ENCODE results near the gene TAF6. TPM values are rescaled to one million over a fixed set of nuclear protein-coding genes. Genes with fewer than 3 reads are reported as not detected.

TAF6 gene
- 39.9 and 40.7 TPM in 2 replicates for total RNA-seq

DNA sequence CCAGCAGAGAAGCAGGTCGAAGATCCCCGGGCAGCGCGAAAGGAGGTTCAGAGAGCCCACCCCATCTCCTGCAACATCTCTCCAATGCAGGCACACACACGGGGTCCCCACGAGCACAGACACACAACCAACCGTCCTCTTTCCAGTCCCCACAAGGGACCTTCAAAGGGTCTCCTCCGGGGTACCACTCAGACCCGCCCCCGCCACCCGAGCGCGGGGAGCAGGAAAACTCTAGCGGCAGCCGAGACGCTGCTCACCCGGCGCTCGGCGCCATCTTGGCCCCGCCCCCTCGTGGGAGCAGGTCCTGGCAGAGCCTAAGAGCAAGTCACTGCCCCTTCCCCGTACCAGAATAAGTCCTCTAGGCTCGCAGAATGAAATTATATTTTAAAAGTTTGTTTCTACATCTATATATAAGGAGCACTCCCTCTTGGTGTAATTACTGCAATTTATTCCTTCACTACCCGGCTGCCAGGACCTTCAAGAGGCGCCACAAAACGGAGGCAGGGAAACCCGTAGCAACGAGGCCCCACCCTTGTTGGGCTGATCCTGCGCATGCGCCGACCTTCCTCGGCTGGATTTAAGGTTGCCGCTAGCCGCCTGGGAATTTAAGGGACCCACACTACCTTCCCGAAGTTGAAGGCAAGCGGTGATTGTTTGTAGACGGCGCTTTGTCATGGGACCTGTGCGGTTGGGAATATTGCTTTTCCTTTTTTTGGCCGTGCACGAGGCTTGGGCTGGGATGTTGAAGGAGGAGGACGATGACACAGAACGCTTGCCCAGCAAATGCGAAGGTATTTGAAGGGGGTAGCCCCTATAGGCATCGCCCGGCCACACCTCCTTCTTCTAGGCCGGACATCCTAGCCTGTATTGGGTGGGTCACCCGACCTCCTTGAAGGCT, at the start of gene TAF6, which contains the start of gene CNPY4:
TSS of gene TAF6 (minus strand) at position 287 of the 898 bp plus-strand sequence. CDS start 5,149 bp downstream, outside the sequence.
TSS of gene CNPY4 (plus strand) at position 563 of the 898 bp plus-strand sequence. CDS start at position 674, 111 bp downstream.

DNA sequence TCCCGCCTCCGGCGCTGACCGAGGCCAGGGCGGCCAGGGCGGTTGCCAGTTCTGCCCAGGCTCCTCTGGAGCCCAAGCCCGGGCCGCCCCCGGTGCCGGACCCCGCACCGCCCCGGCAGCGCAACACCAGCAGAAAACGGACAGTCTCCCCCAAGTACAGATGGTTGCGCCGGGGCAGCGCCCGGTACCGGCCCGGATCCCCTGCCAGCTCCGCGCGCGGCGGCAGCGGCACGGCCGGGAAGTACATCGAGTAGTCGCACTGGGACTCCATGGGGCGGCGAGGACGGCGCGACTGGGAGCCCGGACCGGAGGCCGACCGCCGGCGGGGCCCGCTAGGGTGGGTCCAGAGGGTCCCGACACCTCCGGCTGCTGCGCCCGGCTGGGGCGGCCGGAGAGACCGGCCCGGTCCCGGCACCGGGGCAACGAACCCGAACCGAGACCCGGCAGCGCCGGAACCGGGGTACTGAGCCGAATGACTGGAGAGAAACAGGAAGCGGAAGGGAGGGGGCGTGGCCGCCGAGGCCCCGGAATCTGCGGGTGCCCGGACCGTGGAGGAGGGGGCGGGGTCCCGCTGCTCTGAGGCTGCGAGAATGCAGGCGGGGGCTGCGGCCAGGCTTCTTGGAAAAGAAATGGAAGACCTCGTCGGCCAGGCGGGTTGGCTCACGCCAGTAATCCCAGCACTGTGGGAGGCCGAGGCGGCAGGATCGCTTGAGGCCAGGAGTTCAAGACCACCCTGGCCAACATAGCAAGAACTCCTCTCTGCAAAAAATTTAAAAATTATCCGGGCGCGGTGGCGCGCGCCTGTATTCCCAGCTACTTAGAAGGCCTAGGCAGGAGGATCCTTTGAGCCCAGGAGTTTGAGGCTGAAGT, 39.3 kb upstream of the TAF6 start, which contains the start of gene TRAPPC14:
TSS of gene TRAPPC14 (minus strand) at position 495 of the 870 bp plus-strand sequence. CDS start at position 271, 224 bp downstream.

DNA sequence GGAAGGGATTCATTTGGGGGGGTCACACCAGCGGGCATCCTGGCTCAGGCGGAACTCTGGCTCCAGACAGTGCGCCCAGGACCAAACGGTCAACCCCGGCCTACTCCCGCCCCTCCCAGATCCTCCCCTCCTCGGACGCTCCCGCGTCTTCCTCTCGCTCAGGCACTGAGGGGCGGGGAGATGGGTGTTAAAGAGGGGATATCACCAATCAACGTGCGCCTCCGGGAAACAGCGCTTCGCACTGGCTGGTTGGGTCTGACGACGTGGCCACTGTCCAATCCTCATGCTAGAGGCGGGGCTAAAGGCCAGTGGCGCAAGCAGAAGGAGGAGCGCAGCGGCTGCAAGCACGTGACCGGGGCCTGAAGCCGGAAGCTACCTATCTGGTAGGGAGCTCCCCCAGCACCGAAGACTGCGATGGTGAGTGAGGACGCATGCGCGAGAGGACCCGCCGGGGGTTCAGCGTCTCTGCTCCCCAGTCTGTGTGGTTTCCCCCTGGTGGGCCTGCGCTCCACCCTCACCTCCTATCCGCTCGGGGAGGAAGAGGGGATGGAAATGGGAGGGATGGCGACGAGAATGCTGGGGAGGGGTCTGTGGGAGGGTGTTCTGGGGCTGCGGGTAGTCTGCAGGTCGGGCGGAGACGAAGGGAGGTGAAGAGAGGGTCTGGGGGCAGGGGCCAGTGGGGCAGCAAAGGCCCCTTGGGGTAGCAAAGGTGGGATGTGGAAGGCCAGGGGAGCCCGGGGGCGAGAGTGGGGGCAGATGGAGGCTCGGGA, 29.6 kb upstream of the TAF6 start, which contains the start of gene LAMTOR4:
TSS of gene LAMTOR4 (plus strand) at position 360 of the 770 bp plus-strand sequence. CDS start at position 415, 55 bp downstream.

DNA sequence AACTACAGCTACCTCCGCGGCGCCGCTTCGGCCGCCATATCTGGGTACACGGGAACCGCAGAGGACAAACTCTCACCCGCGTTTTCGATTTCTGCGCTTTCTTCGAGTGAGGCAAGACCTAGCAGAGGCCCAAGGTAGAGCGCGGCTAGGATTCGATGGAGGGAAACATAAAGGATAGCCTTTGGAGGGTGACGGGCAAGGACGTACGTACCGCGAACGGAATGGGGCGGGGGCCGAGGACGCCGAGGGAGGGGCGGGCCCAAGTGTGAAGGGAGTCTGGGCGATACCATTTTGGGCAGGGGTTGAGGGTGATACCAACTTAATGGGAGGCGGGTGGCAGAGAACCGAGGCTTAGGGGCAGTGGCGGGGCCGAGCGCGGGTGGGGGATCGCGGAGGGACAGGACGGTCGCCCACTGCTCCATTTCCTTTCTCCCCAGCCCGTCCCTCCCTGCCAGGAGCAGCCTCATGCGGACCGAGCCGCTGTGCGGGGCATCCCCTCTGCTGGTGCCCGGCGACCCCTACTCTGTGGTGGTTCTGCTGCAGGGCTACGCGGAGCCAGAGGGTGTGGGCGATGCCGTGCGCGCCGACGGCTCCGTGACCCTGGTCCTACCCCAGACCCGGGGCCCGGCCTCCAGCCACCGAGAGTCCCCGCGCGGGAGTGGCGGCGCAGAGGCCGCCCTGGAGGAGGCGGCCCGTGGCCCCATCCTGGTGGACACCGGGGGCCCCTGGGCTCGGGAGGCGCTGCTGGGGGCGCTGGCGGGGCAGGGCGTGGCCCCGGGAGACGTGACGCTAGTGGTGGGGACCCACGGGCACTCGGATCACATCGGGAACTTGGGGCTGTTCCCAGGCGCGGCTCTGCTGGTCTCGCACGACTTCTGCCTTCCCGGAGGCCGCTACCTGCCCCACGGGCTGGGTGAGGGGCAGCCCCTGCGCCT, 8.0 kb upstream of the TAF6 start, which contains the start of gene MBLAC1:
TSS of gene MBLAC1 (plus strand) at position 37 of the 935 bp plus-strand sequence. CDS start at position 466, 429 bp downstream.

DNA sequence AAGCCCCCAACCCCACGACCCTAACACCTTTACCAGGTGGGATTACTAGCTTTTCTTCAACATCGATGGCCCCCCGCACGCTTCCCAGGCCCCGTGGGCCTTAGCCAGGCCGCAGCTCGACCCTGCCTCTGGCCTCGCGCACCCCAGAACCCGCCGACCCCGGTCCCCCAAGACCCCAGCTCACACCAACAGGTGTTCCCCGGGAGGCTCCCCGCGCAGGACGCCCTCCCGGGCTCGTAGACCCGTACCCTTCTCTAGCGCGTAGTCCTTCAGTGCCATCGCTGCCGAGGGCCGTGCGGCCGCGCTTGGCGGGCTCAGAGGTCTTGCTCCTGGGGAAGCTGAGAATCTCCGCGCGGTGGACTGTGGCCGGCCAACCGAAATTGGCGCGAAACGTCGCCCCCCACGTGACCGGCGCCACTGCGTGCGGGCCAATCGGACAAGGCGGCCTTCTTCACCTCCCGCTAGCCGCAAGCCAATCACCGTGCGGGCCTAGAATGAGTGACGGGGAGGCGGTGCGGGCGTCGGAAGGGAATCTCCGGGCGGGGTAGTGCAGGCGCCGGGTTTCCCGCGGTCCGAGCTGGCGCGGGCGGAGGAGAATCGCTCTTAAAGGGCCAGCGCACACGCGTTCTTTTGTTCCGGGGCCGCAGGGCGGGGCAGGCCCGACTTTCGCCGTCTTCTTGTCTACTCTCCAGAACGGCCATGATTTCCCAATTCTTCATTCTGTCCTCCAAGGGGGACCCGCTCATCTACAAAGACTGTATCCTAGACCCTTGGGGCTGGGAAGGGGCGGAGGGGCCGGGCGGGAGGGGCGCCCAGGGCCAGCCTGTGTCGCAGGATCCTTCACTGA, 17.9 kb downstream of the TAF6 start, which contains the start of the genes AP4M1 and MCM7:
TSS of gene AP4M1 (plus strand) at position 628 of the 847 bp plus-strand sequence. CDS start at position 700, 72 bp downstream.
TSS of gene MCM7 (minus strand) at position 382 of the 847 bp plus-strand sequence. CDS start at position 279, 103 bp downstream.

DNA sequence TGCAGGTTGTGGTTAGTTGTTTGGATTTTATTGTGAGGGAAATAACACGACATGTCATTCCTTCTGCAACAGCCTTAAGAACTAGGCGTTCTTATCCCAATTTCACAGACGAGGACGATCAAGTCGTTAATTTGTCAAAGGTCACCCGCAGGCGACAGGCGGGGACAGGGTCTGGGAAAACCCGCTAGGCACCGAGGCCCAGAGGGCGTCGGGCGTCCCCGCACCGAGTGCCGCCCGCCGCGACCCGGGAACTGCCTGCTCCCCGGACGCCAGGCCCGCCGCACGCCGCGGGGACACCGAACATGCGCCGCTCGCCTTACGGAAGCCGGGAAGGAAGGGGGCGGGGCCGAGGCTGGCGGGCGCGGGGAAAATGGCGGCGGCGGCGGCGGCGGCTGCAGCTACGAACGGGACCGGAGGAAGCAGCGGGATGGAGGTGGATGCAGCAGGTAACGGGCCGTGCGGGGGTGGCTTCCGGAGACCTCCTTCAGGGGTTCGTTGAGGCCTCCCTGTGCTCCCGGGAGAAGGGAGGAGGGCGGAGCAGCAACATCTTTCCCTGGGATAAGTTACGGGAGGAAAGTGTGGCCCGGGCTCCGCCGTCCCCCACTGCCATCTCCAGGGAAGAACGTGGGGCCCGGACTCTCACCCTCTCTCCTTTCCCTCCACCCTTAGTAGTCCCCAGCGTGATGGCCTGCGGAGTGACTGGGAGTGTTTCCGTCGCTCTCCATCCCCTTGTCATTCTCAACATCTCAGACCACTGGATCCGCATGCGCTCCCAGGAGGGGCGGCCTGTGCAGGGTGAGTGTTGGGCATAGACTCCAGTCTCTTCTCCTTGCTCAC, 30.3 kb downstream of the TAF6 start, which contains the start of gene COPS6:
TSS of gene COPS6 (plus strand) at position 349 of the 837 bp plus-strand sequence. CDS start at position 371, 22 bp downstream.

DNA sequence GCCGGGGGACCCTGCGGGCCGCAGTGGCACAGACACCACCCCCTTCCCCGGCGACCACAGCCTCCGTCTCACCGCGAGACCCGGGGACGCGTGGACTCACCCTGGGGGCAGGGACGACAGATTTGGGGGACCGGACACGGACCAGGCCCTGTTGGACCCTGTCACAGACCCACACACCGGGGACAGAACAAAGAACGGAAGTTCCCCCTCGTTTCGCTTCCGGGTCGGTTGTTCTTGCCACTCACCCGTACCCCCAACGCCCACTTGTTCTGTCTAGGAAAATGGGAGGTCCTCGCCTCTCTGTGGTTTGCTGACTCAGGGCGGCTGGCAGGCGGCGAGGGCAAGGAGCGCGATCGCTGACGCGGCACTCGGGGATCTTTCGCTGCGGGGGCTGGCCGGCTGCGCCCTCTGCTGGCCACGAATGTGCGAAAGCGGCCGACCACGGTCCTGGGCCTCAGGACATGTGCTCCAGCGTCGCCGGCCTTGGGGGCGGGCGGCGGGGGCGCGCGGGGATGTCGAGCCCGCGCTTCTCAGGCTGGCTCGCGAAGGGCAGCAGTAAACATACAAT, 37.5 kb downstream of the TAF6 start, which contains the start of gene ZNF3:
TSS of gene ZNF3 (minus strand) at position 189 of the 568 bp plus-strand sequence. CDS start 4,366 bp downstream, outside the sequence.

Small RNA genes lying within 50 kb of the gene (small RNA-seq; reads per million reads assigned to genes)
- gene MIR106B (5,402 reads per million, percentile 100 among the genes with 10 or more reads in this experiment), gene MIR25 (4,467 reads per million, percentile 100 among the genes with 10 or more reads in this experiment), gene MIR93 (5,333 reads per million, percentile 100 among the genes with 10 or more reads in this experiment)

Other genes starting within 250 kb of the TAF6 start
- 0.32 TPM in 1 of 2 replicates, not detected in the other for gene OR2AE1, start 242.3 kb downstream of the TAF6 start, total RNA-seq
- 25.2 and 29.0 TPM in 2 replicates for gene TRIM4, start 199.8 kb downstream of the TAF6 start, total RNA-seq
- gene GJC3, start 189.7 kb downstream of the TAF6 start, total RNA-seq: not detected in 2 replicates
- gene AZGP1, start 143.3 kb downstream of the TAF6 start, total RNA-seq: 0.12 TPM in 1 of 2 replicates, not detected in the other
- gene ZKSCAN1, start 103.8 kb downstream of the TAF6 start, total RNA-seq: 42.1 and 62.0 TPM in 2 replicates
- 10.9 and 17.4 TPM in 2 replicates for gene ZSCAN21, start 69.6 kb downstream of the TAF6 start, total RNA-seq
- 23.3 and 31.5 TPM in 2 replicates for gene ZNF3, start 37.6 kb downstream of the TAF6 start, total RNA-seq
- gene COPS6, start 30.4 kb downstream of the TAF6 start, total RNA-seq: 32.3 and 42.3 TPM in 2 replicates
- 12.5 and 12.8 TPM in 2 replicates for gene MCM7, start 18.0 kb downstream of the TAF6 start, total RNA-seq
- gene AP4M1, start 17.7 kb downstream of the TAF6 start, total RNA-seq: 15.7 and 23.4 TPM in 2 replicates
- gene CNPY4, start 276 bp upstream of the TAF6 start, total RNA-seq: 29.4 and 31.0 TPM in 2 replicates
- 1.8 and 2.9 TPM in 2 replicates for gene MBLAC1, start 7.6 kb upstream of the TAF6 start, total RNA-seq
- gene LAMTOR4, start 29.6 kb upstream of the TAF6 start, total RNA-seq: 54.8 and 60.7 TPM in 2 replicates
- 10.3 and 14.3 TPM in 2 replicates for gene TRAPPC14, start 39.4 kb upstream of the TAF6 start, total RNA-seq
- gene GAL3ST4, start 49.3 kb upstream of the TAF6 start, total RNA-seq: 3.6 and 4.9 TPM in 2 replicates
- gene GPC2, start 58.0 kb upstream of the TAF6 start, total RNA-seq: 0.73 and 1.6 TPM in 2 replicates
- 0.12 and 0.32 TPM in 2 replicates for gene STAG3, start 58.6 kb upstream of the TAF6 start, total RNA-seq
- gene PVRIG, start 100.6 kb upstream of the TAF6 start, total RNA-seq: not detected in 2 replicates
- gene SPDYE3, start 188.3 kb upstream of the TAF6 start, total RNA-seq: not detected in 2 replicates
- 10.7 and 13.4 TPM in 2 replicates for gene PILRB, start 238.8 kb upstream of the TAF6 start, total RNA-seq

All from hair follicle dermal papilla cell (primary cell).